ENCODE results near the gene FCHO1.

FCHO1 gene

GRCh38 chr19:17831419-17831888 is 80.2 kb downstream of the FCHO1 start:
- DNase-seq (ENCODE audit: low spot score) = no peak

GRCh38 chr19:17832443-17833208 is 81.3 kb downstream of the FCHO1 start:
- no peak for DNase-seq (ENCODE audit: low spot score)

DNA sequence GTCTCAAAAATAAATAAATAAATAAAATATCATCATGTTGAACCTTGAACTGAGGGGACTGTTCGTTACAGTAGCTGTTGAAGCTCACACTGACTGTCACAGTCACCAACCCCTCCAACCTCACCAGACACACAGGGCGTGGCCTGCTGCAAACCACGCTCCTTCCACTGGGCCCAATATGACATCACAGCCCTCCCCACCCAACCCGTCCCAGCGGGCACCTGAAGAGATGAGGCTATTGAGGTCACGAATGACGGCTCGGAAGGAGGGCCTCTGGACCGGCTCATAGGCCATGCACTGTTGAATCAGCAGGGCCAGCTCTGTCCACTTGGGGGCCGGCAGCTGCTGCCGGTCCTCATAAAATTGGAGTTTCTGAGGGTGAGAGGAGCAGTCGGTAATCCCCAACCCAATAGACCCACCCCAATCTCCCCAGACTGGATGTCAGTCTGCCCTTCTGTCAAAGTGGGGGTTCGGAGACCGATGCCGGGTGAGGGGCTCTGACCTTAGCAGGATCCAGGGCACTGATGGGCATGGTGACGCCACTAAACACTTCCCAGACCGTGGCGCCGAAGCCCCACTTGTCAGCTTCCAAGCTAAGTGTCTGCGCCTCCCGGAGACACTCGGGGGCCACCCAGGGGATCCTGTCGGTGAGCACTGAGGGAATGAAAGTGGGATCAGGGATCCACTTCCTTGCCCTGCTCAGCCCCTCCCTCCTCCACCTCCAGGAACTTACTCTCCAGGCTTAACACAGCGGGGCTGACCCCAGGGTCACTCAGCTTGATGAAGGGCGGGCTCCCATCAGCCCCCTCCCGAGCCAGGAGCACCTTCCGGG is 83.3 kb downstream of the FCHO1 start:
- no peak for DNase-seq (ENCODE audit: low spot score)

GRCh38 chr19:17835182-17836006 is 84.1 kb downstream of the FCHO1 start:
- no peak for DNase-seq (ENCODE audit: low spot score)

DNA sequence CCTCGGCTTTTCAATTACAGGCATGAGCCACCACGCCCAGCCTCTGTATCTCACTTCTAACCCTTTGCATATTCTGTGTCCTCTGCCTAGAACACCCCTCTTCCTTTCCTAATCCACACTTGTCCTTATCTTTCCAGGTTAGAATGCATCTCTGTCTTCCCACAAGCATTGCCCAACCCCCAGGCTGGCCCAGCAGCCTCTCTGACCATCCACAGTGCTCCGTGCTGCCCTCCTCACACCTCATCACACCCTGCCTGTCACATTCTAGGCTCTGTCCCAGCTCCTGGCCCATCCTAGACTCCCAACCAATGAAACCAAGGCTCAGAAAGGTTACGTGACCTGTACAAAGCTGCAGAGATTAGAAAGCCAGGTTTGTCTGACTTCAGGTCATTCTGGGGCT is 85.3 kb downstream of the FCHO1 start:
- DNase-seq (ENCODE audit: low spot score) = no peak

GRCh38 chr19:17837972-17838371 is 86.7 kb downstream of the FCHO1 start:
- no peak for DNase-seq (ENCODE audit: low spot score)
